OCI-LY3 (cell line): ENCODE results near the gene PARD3.

Experiments used
- H2AFZ ChIP-seq: fragments of 200-600, 300-600 bp; shearing (Covaris generic); 2 replicates; pipeline ENCODE4 v1.6.0; 2014; ENCODE audit warnings: antibody characterized with exemption, low read depth, low read length
- H3K27ac ChIP-seq: fragments of 200-600, 300-600 bp; sonication (generic); 2 replicates; pipeline ENCODE4 v1.5.1; 2014; ENCODE audit warnings: mild to moderate bottlenecking, low read length, moderate library complexity, mixed read lengths
- H3K27me3 ChIP-seq: fragments of 200-600, 300-600 bp; sonication (generic); 2 replicates; pipeline ENCODE4 v1.6.1; 2014; ENCODE audit warnings: low read depth, low read length, mixed read lengths
- H3K36me3 ChIP-seq: fragments of 200-600, 300-600 bp; sonication (generic); replicated peaks from 2 replicates; pipeline ENCODE3; 2014; ENCODE audit warnings: low read depth, low read length, mixed read lengths
- H3K4me1 ChIP-seq: fragments of 300-600, 200-600 bp; sonication (generic); 2 replicates; pipeline ENCODE4 v1.6.1; 2014; ENCODE audit warnings: low read length, mixed read lengths
- H3K4me2 ChIP-seq: fragments of 200-600, 300-600 bp; sonication (generic); 2 replicates; pipeline ENCODE4 v1.6.1; 2014; ENCODE audit warnings: low read length, mixed read lengths
- H3K4me3 ChIP-seq: fragments of 300-600, 200-600 bp; sonication (generic); 2 replicates; pipeline ENCODE4 v1.5.1; 2014; ENCODE audit warnings: antibody characterized with exemption, mild to moderate bottlenecking, low read length, moderate library complexity
- H3K79me2 ChIP-seq: fragments of 300-600, 200-600 bp; shearing (Covaris generic); 2 replicates; pipeline ENCODE4 v1.6.1; 2014; ENCODE audit warnings: mild to moderate bottlenecking, low read length, mixed read lengths
- H3K9ac ChIP-seq: fragments of 300-600, 200-600 bp; shearing (Covaris generic); 2 replicates; pipeline ENCODE4 v1.6.0; 2014; ENCODE audit warnings: mild to moderate bottlenecking, low read length, moderate library complexity
- H3K9me3 ChIP-seq: fragments of 200-600, 300-600 bp; shearing (Covaris generic); 2 replicates; pipeline ENCODE4 v1.6.1; 2014; ENCODE audit warnings: low read length, mixed read lengths; ENCODE audit not compliant: insufficient read depth
- H4K20me1 ChIP-seq: fragments of 200-600, 300-600 bp; sonication (generic); 2 replicates; pipeline ENCODE4 v1.6.1; 2016; ENCODE audit warnings: low read length, mixed read lengths; ENCODE audit not compliant: insufficient read depth
- CTCF ChIP-seq: fragments of 200-600, 300-600 bp; sonication (generic); IDR thresholded peaks from 2 replicates; pipeline ENCODE4 v1.5.1; 2014; ENCODE audit warnings: antibody characterized with exemption, low read length, low read depth
- EZH2phosphoT487 ChIP-seq: fragments of 200-600 bp; shearing (Covaris generic); IDR thresholded peaks from 2 replicates; pipeline ENCODE4 v1.6.1; 2018; ENCODE audit warnings: antibody characterized with exemption, mixed run types, low read depth

Gene PARD3

DNA sequence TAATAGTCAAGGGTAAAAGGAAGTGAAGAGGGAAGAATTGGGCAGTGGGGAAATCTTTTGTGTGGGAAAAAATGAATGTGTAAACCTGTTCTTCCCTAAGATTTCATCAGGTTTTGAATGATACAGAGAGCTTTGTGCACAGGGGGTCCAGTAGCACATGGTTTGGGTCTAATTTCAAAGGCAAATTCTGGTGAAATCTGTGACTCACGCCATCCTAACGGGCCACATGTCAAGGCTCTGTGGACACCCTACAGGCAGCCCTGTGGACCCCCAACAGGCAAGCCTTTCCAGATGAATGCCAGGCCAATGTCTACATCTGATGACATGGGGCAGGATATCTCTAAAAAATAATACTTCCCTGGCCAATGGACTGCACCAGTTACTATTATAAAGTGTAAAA is 309.8 kb downstream of the PARD3 start:
- H3K4me1 ChIP-seq = no peaks in the 10 kb centered on the region
- no peak overlapping the region for H3K9ac ChIP-seq
- no peak overlapping the region for H3K4me3 ChIP-seq
- TF ChIP-seq EZH2phosphoT487 = no peak
- TF ChIP-seq CTCF = no peak
- no peak overlapping the region for H2AFZ ChIP-seq
- no peaks in the 10 kb centered on the region for H3K9me3 ChIP-seq
- no peaks in the 10 kb centered on the region for H3K79me2 ChIP-seq
- H3K27me3 ChIP-seq = no peaks in the 10 kb centered on the region
- H3K4me2 ChIP-seq = no peak overlapping the region
- no peaks in the 10 kb centered on the region for H4K20me1 ChIP-seq
- no peaks in the 10 kb centered on the region for H3K36me3 ChIP-seq
- no peak overlapping the region for H3K27ac ChIP-seq

DNA sequence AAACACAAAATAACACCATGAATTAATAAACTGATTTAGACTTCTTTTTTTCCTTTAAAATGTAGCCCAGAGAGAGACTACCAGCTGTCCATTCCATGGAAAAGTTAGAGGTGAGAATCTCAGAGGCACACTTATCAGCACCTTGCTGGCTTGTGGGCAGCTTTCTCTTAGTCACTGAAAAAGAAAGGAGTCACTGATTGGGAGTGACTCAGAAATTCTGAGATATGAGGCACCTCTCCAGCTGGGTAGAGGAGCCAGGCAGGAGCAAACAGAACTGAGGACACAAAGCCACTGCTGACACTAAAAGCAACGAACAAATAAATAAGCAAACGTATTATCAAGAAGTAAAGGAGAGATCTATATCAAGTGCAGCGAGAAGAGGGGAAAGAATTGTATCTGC is 310.6 kb downstream of the PARD3 start:
- Histone ChIP-seq H3K36me3 (no peaks in the 10 kb centered on the region), H2AFZ (no peak overlapping the region), H3K4me1 (no peaks in the 10 kb centered on the region), H3K27ac (no peak overlapping the region), H3K9me3 (no peaks in the 10 kb centered on the region), H3K27me3 (no peaks in the 10 kb centered on the region), H4K20me1 (no peaks in the 10 kb centered on the region), H3K4me3 (no peak overlapping the region), H3K9ac (no peak overlapping the region), H3K4me2 (no peak overlapping the region), H3K79me2 (no peaks in the 10 kb centered on the region)
- TF ChIP-seq CTCF = no peak
- no peak for TF ChIP-seq EZH2phosphoT487

GRCh38 chr10:34503704-34504103 is 311.4 kb downstream of the PARD3 start:
- H3K27ac ChIP-seq = no peak overlapping the region
- H3K4me2 ChIP-seq = no peak overlapping the region
- H3K36me3 ChIP-seq = no peaks in the 10 kb centered on the region
- no peaks in the 10 kb centered on the region for H4K20me1 ChIP-seq
- no peaks in the 10 kb centered on the region for H3K4me1 ChIP-seq
- TF ChIP-seq CTCF (no peak), EZH2phosphoT487 (no peak)
- no peaks in the 10 kb centered on the region for H3K27me3 ChIP-seq
- H3K9me3 ChIP-seq = no peaks in the 10 kb centered on the region
- H3K79me2 ChIP-seq = no peaks in the 10 kb centered on the region
- no peak overlapping the region for H2AFZ ChIP-seq
- no peak overlapping the region for H3K9ac ChIP-seq
- no peak overlapping the region for H3K4me3 ChIP-seq

GRCh38 chr10:34499612-34500279 is 315.4 kb downstream of the PARD3 start:
- Histone ChIP-seq H3K4me2 (no peak overlapping the region), H3K9me3 (no peaks in the 10 kb centered on the region), H3K79me2 (no peaks in the 10 kb centered on the region), H3K4me1 (no peaks in the 10 kb centered on the region), H3K27ac (no peak overlapping the region), H3K36me3 (no peaks in the 10 kb centered on the region), H3K4me3 (no peak overlapping the region), H2AFZ (no peak overlapping the region), H4K20me1 (no peaks in the 10 kb centered on the region), H3K9ac (no peak overlapping the region), H3K27me3 (no peaks in the 10 kb centered on the region)
- TF ChIP-seq EZH2phosphoT487 = no peak
